ENCODE data around the gene DHFR2. TPM values are rescaled to one million over a fixed set of nuclear protein-coding genes. Genes with fewer than 3 reads are reported as not detected.
A peak's percentile ranks its signal among the peaks of the same experiment; 100 is the strongest.
"Not testable (repeated sequence)": the region's sequence is repeated elsewhere in the genome, so short reads cannot be mapped to it uniquely, and the experiment has no call there.

The DHFR2 gene
- total RNA-seq, 4 donors from 2014 or later, result 6.0 to 16.7 (median 6.6) TPM

- in situ Hi-C loops (cut with MboI; ENCODE audit: low pct_ligation_motif_present in 1 of 4, low pct_unique_long_range_greater_than_20kb in 1 of 4, low sequenced_read_pairs in 3 of 4), result no loop called here
- Histone ChIP-seq H3K36me3 (peaks cover 0 to 29% (median 7%) of the 10 kb centered on the region in 4 donors), H3K27ac (no peak overlapping the region), H3K27me3 (no peaks in the 10 kb centered on the region), H3K4me3 (no peak overlapping the region), H3K4me1 (no peaks in the 10 kb centered on the region), H3K9me3 (no peaks in the 10 kb centered on the region)
- intact Hi-C loops (cut with DNase I; ENCODE audit: low total_unique reads), result no loop called here
- TF ChIP-seq POLR2A (IDR thresholded peaks at IDR 0.05) (no peak), EP300 (IDR thresholded peaks at IDR 0.05; ENCODE audit: low read depth) (no peak), POLR2AphosphoS5 (IDR thresholded peaks at IDR 0.05) (no peak), CTCF (IDR thresholded peaks at IDR 0.05) (no peak)
- 97 to 100% methylated on average over 1 of the region's 1 CpG for WGBS, 2 donors (ENCODE audit: low coverage in 1 of 2)
- no peak for DNase-seq
Measured at GRCh38 chr3:94092086-94092485, 29.4 kb upstream of the DHFR2 start.

- TF ChIP-seq POLR2AphosphoS5 (IDR thresholded peaks at IDR 0.05) (no peak), EP300 (IDR thresholded peaks at IDR 0.05; ENCODE audit: low read depth) (no peak), CTCF (IDR thresholded peaks at IDR 0.05) (no peak), POLR2A (IDR thresholded peaks at IDR 0.05) (no peak)
- Histone ChIP-seq H3K4me3 (no peak overlapping the region), H3K9me3 (no peaks in the 10 kb centered on the region), H3K27ac (no peak overlapping the region), H3K36me3 (peaks cover 0 to 22% (median 8%) of the 10 kb centered on the region in 4 donors), H3K27me3 (no peaks in the 10 kb centered on the region), H3K4me1 (no peaks in the 10 kb centered on the region)
- in situ Hi-C loops (cut with MboI; ENCODE audit: low pct_ligation_motif_present in 1 of 4, low pct_unique_long_range_greater_than_20kb in 1 of 4, low sequenced_read_pairs in 3 of 4) (no loop called here), intact Hi-C loops (cut with DNase I; ENCODE audit: low total_unique reads) (no loop called here)
- 96 to 100% methylated on average over 1 of the region's 1 CpG for WGBS, 2 donors (ENCODE audit: low coverage in 1 of 2)
- DNase-seq, result no peak
Measured at GRCh38 chr3:94089126-94089525, 26.4 kb upstream of the DHFR2 start.

GRCh38 chr3:94083261-94083660 is 20.5 kb upstream of the DHFR2 start:
- whole genome bisulfite sequencing, 2 donors (ENCODE audit: low coverage in 1 of 2), result 71 to 79% methylated on average over 1 to 4 of the region's 4 CpGs
- Histone ChIP-seq H3K4me1 (peaks cover 4 to 19% (median 8%) of the 10 kb centered on the region in 4 donors), H3K4me3 (no peak overlapping the region), H3K36me3 (peaks cover 0 to 16% (median 8%) of the 10 kb centered on the region in 4 donors), H3K9me3 (no peaks in the 10 kb centered on the region), H3K27me3 (no peaks in the 10 kb centered on the region), H3K27ac (no peak overlapping the region)
- in situ Hi-C loops (cut with MboI; ENCODE audit: low pct_ligation_motif_present in 1 of 4, low pct_unique_long_range_greater_than_20kb in 1 of 4, low sequenced_read_pairs in 3 of 4), result no loop called here
- TF ChIP-seq POLR2AphosphoS5 (IDR thresholded peaks at IDR 0.05) (no peak), EP300 (IDR thresholded peaks at IDR 0.05; ENCODE audit: low read depth) (no peak), POLR2A (IDR thresholded peaks at IDR 0.05) (no peak), CTCF (IDR thresholded peaks at IDR 0.05) (no peak)
- intact Hi-C loops (cut with DNase I; ENCODE audit: low total_unique reads), result no loop called here
- DNase-seq, result no peak

GRCh38 chr3:94082391-94082937 is 19.7 kb upstream of the DHFR2 start:
- no peaks in the 10 kb centered on the region for H3K27me3 ChIP-seq
- no peak for TF ChIP-seq POLR2AphosphoS5 (IDR thresholded peaks at IDR 0.05)
- TF ChIP-seq EP300 (IDR thresholded peaks at IDR 0.05; ENCODE audit: low read depth), result no peak
- WGBS, 2 donors (ENCODE audit: low coverage in 1 of 2), result 81 to 92% methylated on average over 7 to 8 of the region's 8 CpGs

GRCh38 chr3:94081884-94082283 is 19.2 kb upstream of the DHFR2 start:
- in situ Hi-C loops (cut with MboI; ENCODE audit: low pct_ligation_motif_present in 1 of 4, low pct_unique_long_range_greater_than_20kb in 1 of 4, low sequenced_read_pairs in 3 of 4), result no loop called here
- TF ChIP-seq CTCF (IDR thresholded peaks at IDR 0.05) (no peak), POLR2AphosphoS5 (IDR thresholded peaks at IDR 0.05) (no peak), POLR2A (IDR thresholded peaks at IDR 0.05) (no peak), EP300 (IDR thresholded peaks at IDR 0.05; ENCODE audit: low read depth) (no peak)
- intact Hi-C loops (cut with DNase I; ENCODE audit: low total_unique reads), result no loop called here
- no peak for DNase-seq
- WGBS, 2 donors (ENCODE audit: low coverage in 1 of 2), result 55 to 74% methylated on average over 5 of the region's 5 CpGs
- no peak overlapping the region for H3K4me3 ChIP-seq
- no peak overlapping the region for H3K27ac ChIP-seq
- H3K27me3 ChIP-seq, result no peaks in the 10 kb centered on the region
- peaks cover 0 to 16% (median 8%) of the 10 kb centered on the region in 4 donors for H3K36me3 ChIP-seq
- peaks cover 4 to 19% (median 8%) of the 10 kb centered on the region in 4 donors for H3K4me1 ChIP-seq
- no peaks in the 10 kb centered on the region for H3K9me3 ChIP-seq

More at GRCh38 chr3:94082391-94082937, 19.7 kb upstream of the DHFR2 start:
- in situ Hi-C loops (cut with MboI; ENCODE audit: low pct_ligation_motif_present in 1 of 4, low pct_unique_long_range_greater_than_20kb in 1 of 4, low sequenced_read_pairs in 3 of 4) (no loop called here), intact Hi-C loops (cut with DNase I; ENCODE audit: low total_unique reads) (no loop called here)
- H3K36me3 ChIP-seq, result peaks cover 0 to 16% (median 8%) of the 10 kb centered on the region in 4 donors
- no peaks in the 10 kb centered on the region for H3K9me3 ChIP-seq
- H3K4me1 ChIP-seq, result peaks cover 4 to 19% (median 8%) of the 10 kb centered on the region in 4 donors
- H3K27ac ChIP-seq, result no peak overlapping the region
- no peak for DNase-seq
- no peak overlapping the region for H3K4me3 ChIP-seq

- DNase-seq, result peak; percentile 37
- H3K4me3 ChIP-seq; H3K27me3 ChIP-seq; intact Hi-C loops (cut with DNase I; ENCODE audit: low total_unique reads); in situ Hi-C loops (cut with MboI; ENCODE audit: low pct_ligation_motif_present in 1 of 4, low pct_unique_long_range_greater_than_20kb in 1 of 4, low sequenced_read_pairs in 3 of 4); H3K9me3 ChIP-seq: not testable (repeated sequence)
- WGBS, 2 donors (ENCODE audit: low coverage in 1 of 2), result 78% methylated on average over 5 of the region's 5 CpGs; no CpG with 5 or more reads in 1 of the 2 donors
- H3K27ac ChIP-seq, result peak overlapping the region in 1 of 4 donors; percentile 18
- H3K36me3 ChIP-seq, result peaks cover 0 to 21% (median 8%) of the 10 kb centered on the region in 4 donors
- peaks cover 4 to 19% (median 8%) of the 10 kb centered on the region in 4 donors for H3K4me1 ChIP-seq
Measured at GRCh38 chr3:94080552-94080951, 17.8 kb upstream of the DHFR2 start.
